ENCODE measurements around the gene USP34. TPM values are rescaled to one million over a fixed set of nuclear protein-coding genes. Genes with fewer than 3 reads are reported as not detected.

The USP34 gene
- total and polyA plus RNA-seq, 2 of the 8 experiments (the other 6 are each of a cell fraction or from before 2014, with no cell fraction given): 56.7 to 91.7 TPM

- peaks cover 0 to 7% (median 3%) of the 10 kb centered on the region in 4 experiments; a peak in 2 of 8 replicates for H3K36me3 ChIP-seq (ENCODE audit: control insufficient read depth in 2 of 4, insufficient read depth in 4 of 4, low read length in 3 of 4)
- H3K9me3 ChIP-seq (ENCODE audit: insufficient read depth in 2 of 2, low read depth in 1 of 2, low read length in 1 of 2): no peaks in the 10 kb centered on the region
- no peak overlapping the region for H2BK20ac ChIP-seq (ENCODE audit: low read length)
- no peaks in the 10 kb centered on the region for H3K23me2 ChIP-seq (ENCODE audit: low read depth, low read length)
- 98% methylated on average over 3 of the region's 3 CpGs; no CpG with 5 or more reads in 1 of the 2 experiments for WGBS, 2 experiments (ENCODE audit: extremely low coverage in 1 of 2, insufficient coverage in 1 of 2, insufficient read length in 1 of 2, insufficient replicate concordance in 2 of 2, low coverage in 1 of 2, low lambda C conversion rate in 2 of 2, missing lambda C conversion rate in 1 of 2)
- no peaks in the 10 kb centered on the region; the same call in 1 of the 2 replicates for H3K79me1 ChIP-seq (ENCODE audit: low read depth, low read length)
- no peak overlapping the region for H3K23ac ChIP-seq (ENCODE audit: insufficient read length)
- H3K4ac ChIP-seq (replicated peaks; ENCODE audit: insufficient read length, low read depth, low read length): no peak overlapping the region
- H3K27me3 ChIP-seq (replicated peaks in 1 of 4; ENCODE audit: control insufficient read depth in 3 of 4, extremely low read depth in 1 of 4, insufficient read depth in 3 of 4, low read length in 3 of 4): no peaks in the 10 kb centered on the region
- H2BK5ac ChIP-seq (ENCODE audit: low read depth, low read length): no peak overlapping the region
- CTCF ChIA-PET (ENCODE audit: partially characterized antibody): interaction anchor here (1.0 to 1.9 kb wide), 3 partner anchors 16 to 49 kb away, joined by 3 to 11 read pairs (median 3); no protein-coding TSS in a partner anchor
- no peak overlapping the region for H3K56ac ChIP-seq (replicated peaks; ENCODE audit: insufficient read length, low read depth, low read length)
- H3K4me1 ChIP-seq (replicated peaks in 1 of 4; ENCODE audit: control insufficient read depth in 3 of 4, insufficient read depth in 4 of 4, low read length in 3 of 4): no peaks in the 10 kb centered on the region
- H4K20me1 ChIP-seq (replicated peaks in 1 of 2; ENCODE audit: control insufficient read depth in 1 of 2, insufficient read depth in 2 of 2, low read length in 2 of 2): no peaks in the 10 kb centered on the region
- H3K4me3 ChIP-seq (ENCODE audit: extremely low read depth in 1 of 4, insufficient read depth in 2 of 4, low read depth in 3 of 4, low read length in 4 of 4): no peak overlapping the region
- H2BK15ac ChIP-seq (ENCODE audit: low read length): no peak overlapping the region
- no peak overlapping the region for H2AFZ ChIP-seq (ENCODE audit: low read length)
- H3K27ac ChIP-seq (ENCODE audit: low read depth, low read length): no peak overlapping the region
- H3K14ac ChIP-seq (ENCODE audit: insufficient read length): no peak overlapping the region
- H4K8ac ChIP-seq (ENCODE audit: extremely low read depth, insufficient read depth, low read length): no peak overlapping the region
- no peak overlapping the region for H3K9ac ChIP-seq (replicated peaks in 1 of 4; ENCODE audit: extremely low read depth in 1 of 4, low read depth in 3 of 4, low read length in 3 of 4)
- H2BK120ac ChIP-seq (replicated peaks; ENCODE audit: low read depth, low read length): no peak overlapping the region
- no peak overlapping the region for H4K5ac ChIP-seq (ENCODE audit: insufficient read length, low read depth, low read length)
- H3K4me2 ChIP-seq (ENCODE audit: insufficient read depth in 1 of 2, low read depth in 2 of 2, low read length in 2 of 2): no peak overlapping the region
- no peak overlapping the region for H2AK5ac ChIP-seq (ENCODE audit: low read depth, low read length)
- FAIRE-seq: no peak
- no peak overlapping the region for H4K91ac ChIP-seq (replicated peaks; ENCODE audit: insufficient read length, low read length)
- DNase-seq (ENCODE audit: low read depth in 1 of 2, low spot score in 2 of 2): no peak
- no peak overlapping the region for H2BK12ac ChIP-seq (ENCODE audit: low read depth, low read length)
- H3K79me2 ChIP-seq (ENCODE audit: control insufficient read depth in 1 of 2, insufficient read depth in 2 of 2, low read length in 2 of 2): peaks cover 0 to 26% of the 10 kb centered on the region in 2 experiments; a peak in 2 of 4 replicates
- no peak overlapping the region for H3K18ac ChIP-seq (ENCODE audit: extremely low read depth, low read length)
- POLR2A ChIA-PET (ENCODE audit: partially characterized antibody): no interaction called here
- no peak for TF ChIP-seq SRF (IDR thresholded peaks at IDR 0.05; ENCODE audit: low read depth, low read length)
- no peak for TF ChIP-seq KDM4A (IDR thresholded peaks at IDR 0.05; ENCODE audit: low read depth, low read length, severe bottlenecking)
- TF ChIP-seq USF2 (IDR thresholded peaks at IDR 0.05; ENCODE audit: low read length): no peak
- no peak for TF ChIP-seq SIX5 (IDR thresholded peaks at IDR 0.05; ENCODE audit: low read depth, low read length)
- no peak for TF ChIP-seq EZH2 (IDR thresholded peaks at IDR 0.05; ENCODE audit: low read depth, low read length, severe bottlenecking)
- TF ChIP-seq EGR1 (IDR thresholded peaks at IDR 0.05; ENCODE audit: borderline replicate concordance, low read depth, low read length): no peak
- TF ChIP-seq BRCA1 (IDR thresholded peaks at IDR 0.05; ENCODE audit: low read depth, low read length): no peak
Measured at GRCh38 chr2:61410185-61410584, 60.7 kb downstream of the USP34 start.

Data from H1 (cell line).